Measurements from ENCODE around the gene ATRN.
"Not testable (repeated sequence)": the region's sequence is repeated elsewhere in the genome, so short reads cannot be mapped to it uniquely, and the experiment has no call there.

DNA sequence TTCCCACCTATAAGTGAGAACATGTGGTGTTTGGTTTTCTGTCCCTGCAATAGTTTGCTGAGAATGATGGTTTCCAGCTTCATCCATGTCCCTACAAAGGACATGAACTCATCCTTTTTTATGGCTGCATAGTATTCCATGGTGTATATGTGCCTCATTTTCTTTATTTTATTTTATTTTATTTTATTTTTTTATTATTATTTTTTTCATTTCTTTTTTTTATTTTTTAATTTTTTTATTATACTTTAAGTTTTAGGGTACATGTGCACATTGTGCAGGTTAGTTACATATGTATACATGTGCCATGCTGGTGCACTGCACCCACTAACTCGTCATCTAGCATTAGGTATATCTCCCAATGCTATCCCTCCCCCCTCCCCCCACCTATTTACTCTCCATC lies 66.9 kb downstream of the ATRN start:
- TF ChIP-seq, protein P1, sequence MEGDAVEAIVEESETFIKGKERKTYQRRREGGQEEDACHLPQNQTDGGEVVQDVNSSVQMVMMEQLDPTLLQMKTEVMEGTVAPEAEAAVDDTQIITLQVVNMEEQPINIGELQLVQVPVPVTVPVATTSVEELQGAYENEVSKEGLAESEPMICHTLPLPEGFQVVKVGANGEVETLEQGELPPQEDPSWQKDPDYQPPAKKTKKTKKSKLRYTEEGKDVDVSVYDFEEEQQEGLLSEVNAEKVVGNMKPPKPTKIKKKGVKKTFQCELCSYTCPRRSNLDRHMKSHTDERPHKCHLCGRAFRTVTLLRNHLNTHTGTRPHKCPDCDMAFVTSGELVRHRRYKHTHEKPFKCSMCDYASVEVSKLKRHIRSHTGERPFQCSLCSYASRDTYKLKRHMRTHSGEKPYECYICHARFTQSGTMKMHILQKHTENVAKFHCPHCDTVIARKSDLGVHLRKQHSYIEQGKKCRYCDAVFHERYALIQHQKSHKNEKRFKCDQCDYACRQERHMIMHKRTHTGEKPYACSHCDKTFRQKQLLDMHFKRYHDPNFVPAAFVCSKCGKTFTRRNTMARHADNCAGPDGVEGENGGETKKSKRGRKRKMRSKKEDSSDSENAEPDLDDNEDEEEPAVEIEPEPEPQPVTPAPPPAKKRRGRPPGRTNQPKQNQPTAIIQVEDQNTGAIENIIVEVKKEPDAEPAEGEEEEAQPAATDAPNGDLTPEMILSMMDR (IDR thresholded peaks at IDR 0.05; ENCODE audit: poor library complexity): not testable (repeated sequence)
- TF ChIP-seq EZH2 (IDR thresholded peaks at IDR 0.05; ENCODE audit: borderline replicate concordance); EZH2phosphoT487 (IDR thresholded peaks at IDR 0.05; ENCODE audit: low read depth, severe bottlenecking, unreplicated experiment): not testable (repeated sequence)

All from hepatocyte (in vitro differentiated cells).